H9 (cell line): Measurements from ENCODE around the gene KLHL5. TPM values are rescaled to one million over a fixed set of nuclear protein-coding genes. Genes with fewer than 3 reads are reported as not detected.

Experiments
- DNase-seq: peaks from one replicate; pipeline ENCODE4 v3.0.0-alpha.2; 2017
- H2AFZ ChIP-seq: one replicate; pipeline ENCODE4 v1.6.1; 2013; ENCODE audit warnings: mild to moderate bottlenecking, low read length, control low read depth, moderate library complexity
- H2AK5ac ChIP-seq: 2 replicates; pipeline ENCODE4 v1.6.1; 2013; ENCODE audit warnings: low read length, control low read depth, mixed read lengths; ENCODE audit not compliant: insufficient read length
- H2BK120ac ChIP-seq: one replicate; pipeline ENCODE4 v1.6.1; 2013; ENCODE audit warnings: low read depth, mild to moderate bottlenecking, low read length, control low read depth, inconsistent platforms; ENCODE audit not compliant: poor library complexity, severe bottlenecking
- H2BK12ac ChIP-seq: 2 replicates; pipeline ENCODE4 v1.6.1; 2013; ENCODE audit warnings: low read length, control low read depth, mixed read lengths, low read depth; ENCODE audit not compliant: insufficient read length
- H2BK15ac ChIP-seq: 2 replicates; pipeline ENCODE4 v1.6.1; 2013; ENCODE audit warnings: low read depth, low read length, control low read depth
- H2BK20ac ChIP-seq: one replicate; pipeline ENCODE4 v1.6.1; 2013; ENCODE audit warnings: low read depth, mild to moderate bottlenecking, low read length, control low read depth, inconsistent platforms; ENCODE audit not compliant: poor library complexity, severe bottlenecking
- H2BK5ac ChIP-seq: 2 replicates; pipeline ENCODE4 v1.6.1; 2013; ENCODE audit warnings: low read length, control low read depth, mixed read lengths; ENCODE audit not compliant: insufficient read length
- H3K14ac ChIP-seq: 2 replicates; pipeline ENCODE4 v1.6.1; 2013; ENCODE audit warnings: low read length, control low read depth; ENCODE audit not compliant: insufficient read depth
- H3K18ac ChIP-seq: 2 replicates; pipeline ENCODE4 v1.6.1; 2013; ENCODE audit warnings: low read depth, mild to moderate bottlenecking, mixed read lengths, low read length, control low read depth; ENCODE audit not compliant: insufficient read length
- H3K23ac ChIP-seq: 2 replicates; pipeline ENCODE4 v1.6.1; 2013; ENCODE audit warnings: low read length, control low read depth, mixed read lengths, low read depth; ENCODE audit not compliant: insufficient read length
- H3K23me2 ChIP-seq: 2 replicates; pipeline ENCODE4 v1.6.1; 2013; ENCODE audit warnings: low read depth, mild to moderate bottlenecking, mixed read lengths, low read length, control low read depth; ENCODE audit not compliant: insufficient read length, poor library complexity, severe bottlenecking
- H3K27ac ChIP-seq: 2 replicates; pipeline ENCODE4 v1.5.1; 2013; ENCODE audit warnings: low read length, control low read depth, mixed read lengths, low read depth; ENCODE audit not compliant: insufficient read length
- H3K27me3 ChIP-seq: 2 replicates; pipeline ENCODE4 v1.6.1; 2013; ENCODE audit warnings: low read length, control low read depth, inconsistent platforms; ENCODE audit not compliant: insufficient read depth
- H3K4ac ChIP-seq: 2 replicates; pipeline ENCODE4 v1.6.1; 2013; ENCODE audit warnings: low read depth, mild to moderate bottlenecking, control low read depth, inconsistent platforms, low read length, moderate library complexity
- H3K4me1 ChIP-seq: 2 replicates; pipeline ENCODE4 v1.6.1; 2013; ENCODE audit warnings: low read length, control low read depth, inconsistent platforms; ENCODE audit not compliant: insufficient read depth
- H3K4me2 ChIP-seq: 2 replicates; pipeline ENCODE4 v1.6.1; 2013; ENCODE audit warnings: low read length, control low read depth, mixed read lengths; ENCODE audit not compliant: insufficient read length, insufficient read depth
- H3K56ac ChIP-seq: 2 replicates; pipeline ENCODE4 v1.6.1; 2013; ENCODE audit warnings: low read depth, mild to moderate bottlenecking, mixed read lengths, low read length, control low read depth; ENCODE audit not compliant: insufficient read length
- H3K79me1 ChIP-seq: 2 replicates; pipeline ENCODE4 v1.6.1; 2013; ENCODE audit warnings: low read depth, mild to moderate bottlenecking, moderate library complexity, low read length, control low read depth, inconsistent platforms; ENCODE audit not compliant: insufficient read depth, poor library complexity, severe bottlenecking
- H3K79me2 ChIP-seq: 2 replicates; pipeline ENCODE4 v1.6.1; 2013; ENCODE audit warnings: low read length, control low read depth, inconsistent platforms; ENCODE audit not compliant: insufficient read depth
- H3K9ac ChIP-seq: 2 replicates; pipeline ENCODE4 v1.6.1; 2013; ENCODE audit warnings: low read length, control low read depth, mixed read lengths; ENCODE audit not compliant: insufficient read length; ENCODE audit errors: extremely low read depth
- H3K9me3 ChIP-seq: one replicate; pipeline ENCODE4 v1.6.1; 2013; ENCODE audit warnings: low read depth, low read length, inconsistent platforms; ENCODE audit not compliant: control insufficient read depth
- H3T11ph ChIP-seq: one replicate; pipeline ENCODE4 v1.6.1; 2013; ENCODE audit warnings: mild to moderate bottlenecking, low read length, control low read depth, inconsistent platforms
- H4K20me1 ChIP-seq: one replicate; pipeline ENCODE4 v1.6.1; 2013; ENCODE audit not compliant: control insufficient read depth, insufficient read length, insufficient read depth
- H4K5ac ChIP-seq: 2 replicates; pipeline ENCODE4 v1.6.1; 2013; ENCODE audit warnings: low read depth, mild to moderate bottlenecking, mixed read lengths, low read length, control low read depth; ENCODE audit not compliant: insufficient read length
- H4K8ac ChIP-seq: replicated peaks from 2 replicates; pipeline ENCODE4 v1.6.1; 2013; ENCODE audit warnings: low read length, control low read depth, mixed read lengths, low read depth; ENCODE audit not compliant: insufficient read length
- H4K91ac ChIP-seq: 2 replicates; pipeline ENCODE4 v1.6.1; 2013; ENCODE audit warnings: low read depth, mild to moderate bottlenecking, moderate library complexity, mixed read lengths, low read length, control low read depth; ENCODE audit not compliant: insufficient read length
- H3K27ac Mint-ChIP-seq, 3 experiments: 2 replicates in 2 of 3; 3 replicates in 1 of 3; pipeline ENCODE4 v1.8.0; 2020 to 2021; ENCODE audit warnings: mixed read lengths in 3 of 3, mild to moderate bottlenecking in 1 of 3, moderate library complexity in 1 of 3
- H3K27me3 Mint-ChIP-seq: 2 replicates; pipeline ENCODE4 v1.8.0; 2021; ENCODE audit warnings: low read depth, mild to moderate bottlenecking, moderate library complexity, mixed read lengths
- H3K36me3 Mint-ChIP-seq, 3 experiments: 2 replicates in 2 of 3; 3 replicates in 1 of 3; pipeline ENCODE4 v1.8.0; 2020 to 2021; ENCODE audit warnings: low read depth in 3 of 3, mixed read lengths in 3 of 3; ENCODE audit not compliant: insufficient read depth in 1 of 3
- H3K4me1 Mint-ChIP-seq, 2 experiments: 2 replicates each; pipeline ENCODE4 v1.8.0; 2020; ENCODE audit warnings: mixed read lengths in 2 of 2
- H3K4me3 Mint-ChIP-seq, 2 experiments: 2 replicates in 1 of 2; 3 replicates in 1 of 2; pipeline ENCODE4 v1.8.0; 2020 to 2021; ENCODE audit warnings: mild to moderate bottlenecking in 2 of 2, mixed read lengths in 2 of 2, moderate library complexity in 1 of 2
- H3K9me3 Mint-ChIP-seq, 2 experiments: 2 replicates in 1 of 2; 3 replicates in 1 of 2; pipeline ENCODE4 v1.8.0; 2020; ENCODE audit warnings: mild to moderate bottlenecking in 2 of 2, mixed read lengths in 2 of 2, moderate library complexity in 1 of 2
- WGBS: extraction: QIAGEN DNeasy Blood & Tissue Kit; methylation state at CpG from one replicate; pipeline ENCODE4 v1.1.7; 2013; ENCODE audit warnings: missing lambda C conversion rate, low lambda C conversion rate, mixed read lengths; ENCODE audit not compliant: insufficient read length; ENCODE audit errors: extremely low coverage; 5-methylcytosine and 5-hydroxymethylcytosine counted together
- total RNA-seq: library from RNA; stranded (reverse); gene quantifications from 2 replicates; pipeline ENCODE4 v1.2.1, GENCODE V29; 2021
- TF ChIP-seq, protein P1 (sequence below): fragments of 200-600 bp; sonication (generic); conservative IDR thresholded peaks from 3 replicates; pipeline ENCODE4 v1.8.0; 2021; ENCODE audit warnings: antibody characterized with exemption, mild to moderate bottlenecking

The KLHL5 gene
- total RNA-seq, 1 experiment from 2014 or later = 16.8 TPM

DNA sequence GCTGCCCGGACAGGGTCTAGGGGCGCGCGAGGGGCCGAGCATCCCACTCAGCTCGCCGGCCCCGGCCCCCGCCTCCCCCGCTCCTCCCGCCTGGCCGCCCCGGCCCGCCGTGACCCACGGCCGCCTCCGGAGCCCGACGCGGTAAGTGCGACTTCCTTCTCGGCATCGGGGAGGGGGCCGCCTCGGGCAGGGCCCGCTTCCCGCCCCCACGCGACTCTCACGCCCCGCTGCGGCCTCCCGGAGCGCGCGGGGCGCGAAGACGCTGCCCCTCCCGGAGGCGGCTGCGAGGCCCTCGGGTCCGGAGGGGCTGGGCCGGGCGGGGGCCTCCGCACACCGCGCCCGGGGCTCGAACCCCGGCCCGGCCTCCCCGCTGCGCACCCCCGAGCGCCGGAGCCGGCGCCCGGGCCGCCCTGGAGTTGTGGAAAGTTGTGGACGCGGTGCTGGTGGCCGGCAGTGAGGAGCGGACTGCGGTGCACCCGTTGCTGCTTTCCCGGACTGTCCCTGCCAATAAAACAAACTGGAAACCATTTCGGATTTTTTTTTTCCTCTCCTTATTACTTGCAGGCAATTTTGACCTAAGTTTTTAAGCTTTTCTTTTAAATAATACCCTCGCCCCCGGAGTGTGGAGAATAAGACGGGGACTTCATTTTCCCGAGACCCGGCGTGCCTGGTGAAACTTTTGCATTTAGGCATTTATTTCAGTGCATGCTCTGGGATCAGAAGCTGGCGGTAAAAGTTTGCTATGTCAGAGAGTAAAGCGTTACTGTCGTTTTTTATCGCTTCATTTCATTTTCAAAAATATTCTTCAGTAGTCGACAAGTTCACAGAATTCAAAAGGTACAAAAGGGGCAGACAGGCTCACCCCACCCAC is 16.8 kb upstream of the KLHL5 start:
- no CpG with 5 or more reads among the region's 82 CpGs for WGBS
- no peak overlapping the region for H2BK120ac ChIP-seq
- no peak overlapping the region for H3K23ac ChIP-seq
- peak overlapping the region; percentile 25 for H2AFZ ChIP-seq
- H2BK20ac ChIP-seq = no peak overlapping the region
- Mint-ChIP-seq H3K4me1 (peaks cover 22 to 24% of the 10 kb centered on the region in 2 experiments), H3K4me3 (peak overlapping the region; percentile 85 to 94), H3K27ac (peak overlapping the region; percentile 73 to 96 (median 90); a peak in 5 of 7 replicates), H3K9me3 (no peaks in the 10 kb centered on the region; a peak in 1 of 5 replicates), H3K27me3 (no peaks in the 10 kb centered on the region), H3K36me3 (peaks cover 0 to 2% (median 0%) of the 10 kb centered on the region in 3 experiments; a peak in 1 of 7 replicates)
- no peaks in the 10 kb centered on the region for H3K79me2 ChIP-seq
- H3K4ac ChIP-seq = no peak overlapping the region
- H4K91ac ChIP-seq = no peak overlapping the region
- peak overlapping the region; percentile 66 for H3K4me2 ChIP-seq
- H3K27me3 ChIP-seq = no peaks in the 10 kb centered on the region
- no peak overlapping the region for H2BK5ac ChIP-seq
- no peak overlapping the region for H4K8ac ChIP-seq
- H2AK5ac ChIP-seq = no peak overlapping the region
- DNase-seq = peak; percentile 44
- no peak overlapping the region for H3K56ac ChIP-seq
- H3K9me3 ChIP-seq = no peaks in the 10 kb centered on the region
- H2BK12ac ChIP-seq = no peak overlapping the region
- no peak overlapping the region for H3T11ph ChIP-seq
- TF ChIP-seq, protein P1, sequence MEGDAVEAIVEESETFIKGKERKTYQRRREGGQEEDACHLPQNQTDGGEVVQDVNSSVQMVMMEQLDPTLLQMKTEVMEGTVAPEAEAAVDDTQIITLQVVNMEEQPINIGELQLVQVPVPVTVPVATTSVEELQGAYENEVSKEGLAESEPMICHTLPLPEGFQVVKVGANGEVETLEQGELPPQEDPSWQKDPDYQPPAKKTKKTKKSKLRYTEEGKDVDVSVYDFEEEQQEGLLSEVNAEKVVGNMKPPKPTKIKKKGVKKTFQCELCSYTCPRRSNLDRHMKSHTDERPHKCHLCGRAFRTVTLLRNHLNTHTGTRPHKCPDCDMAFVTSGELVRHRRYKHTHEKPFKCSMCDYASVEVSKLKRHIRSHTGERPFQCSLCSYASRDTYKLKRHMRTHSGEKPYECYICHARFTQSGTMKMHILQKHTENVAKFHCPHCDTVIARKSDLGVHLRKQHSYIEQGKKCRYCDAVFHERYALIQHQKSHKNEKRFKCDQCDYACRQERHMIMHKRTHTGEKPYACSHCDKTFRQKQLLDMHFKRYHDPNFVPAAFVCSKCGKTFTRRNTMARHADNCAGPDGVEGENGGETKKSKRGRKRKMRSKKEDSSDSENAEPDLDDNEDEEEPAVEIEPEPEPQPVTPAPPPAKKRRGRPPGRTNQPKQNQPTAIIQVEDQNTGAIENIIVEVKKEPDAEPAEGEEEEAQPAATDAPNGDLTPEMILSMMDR = no peak
- H3K18ac ChIP-seq = peak overlapping the region; percentile 48
- no peaks in the 10 kb centered on the region for H3K79me1 ChIP-seq
- H3K14ac ChIP-seq = peak overlapping the region; percentile 75; the same call in 1 of the 2 replicates
- H3K23me2 ChIP-seq = peaks cover 5% of the 10 kb centered on the region
- no peak overlapping the region for H4K5ac ChIP-seq
- H4K20me1 ChIP-seq = no peaks in the 10 kb centered on the region
- H3K4me1 ChIP-seq = no peaks in the 10 kb centered on the region; the same call in 1 of the 2 replicates
- H3K27ac ChIP-seq = no peak overlapping the region
- H2BK15ac ChIP-seq = no peak overlapping the region
- no peak overlapping the region for H3K9ac ChIP-seq
